ENCODE measurements around the gene GDAP2.

The GDAP2 gene

GRCh38 chr1:117921991-117922390 lies 7.4 kb downstream of the GDAP2 start:
- TF ChIP-seq SP1 (IDR thresholded peaks at IDR 0.05) = no peak
- no peak for TF ChIP-seq FOXA1 (IDR thresholded peaks at IDR 0.05)
- no peak for TF ChIP-seq NFRKB (IDR thresholded peaks at IDR 0.05)
- TF ChIP-seq BHLHE40 (IDR thresholded peaks at IDR 0.05; ENCODE audit: borderline replicate concordance) = no peak
- TF ChIP-seq FOXK2 (IDR thresholded peaks at IDR 0.05) = no peak
- TF ChIP-seq LEF1 (IDR thresholded peaks at IDR 0.05; ENCODE audit: borderline replicate concordance) = no peak
- no peak for TF ChIP-seq L3MBTL2 (conservative IDR thresholded peaks at IDR 0.05)
- no peak for TF ChIP-seq FOXM1 (IDR thresholded peaks at IDR 0.05; ENCODE audit: borderline replicate concordance)
- TF ChIP-seq ZNF384 (IDR thresholded peaks at IDR 0.05) = no peak
- no peak for TF ChIP-seq ELF4 (IDR thresholded peaks at IDR 0.05)
- TF ChIP-seq, protein P1, sequence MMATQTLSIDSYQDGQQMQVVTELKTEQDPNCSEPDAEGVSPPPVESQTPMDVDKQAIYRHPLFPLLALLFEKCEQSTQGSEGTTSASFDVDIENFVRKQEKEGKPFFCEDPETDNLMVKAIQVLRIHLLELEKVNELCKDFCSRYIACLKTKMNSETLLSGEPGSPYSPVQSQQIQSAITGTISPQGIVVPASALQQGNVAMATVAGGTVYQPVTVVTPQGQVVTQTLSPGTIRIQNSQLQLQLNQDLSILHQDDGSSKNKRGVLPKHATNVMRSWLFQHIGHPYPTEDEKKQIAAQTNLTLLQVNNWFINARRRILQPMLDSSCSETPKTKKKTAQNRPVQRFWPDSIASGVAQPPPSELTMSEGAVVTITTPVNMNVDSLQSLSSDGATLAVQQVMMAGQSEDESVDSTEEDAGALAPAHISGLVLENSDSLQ (IDR thresholded peaks at IDR 0.05) = no peak
- no peak for TF ChIP-seq CTBP1 (IDR thresholded peaks at IDR 0.05; ENCODE audit: borderline replicate concordance)
- TF ChIP-seq SUZ12 (IDR thresholded peaks at IDR 0.05) = no peak
- TF ChIP-seq TARDBP (IDR thresholded peaks at IDR 0.05) = no peak
- no peak for DNase-seq (ENCODE audit: extremely low spot score)
- ChIA-PET CTCF (no interaction called here), POLR2A (no interaction called here)

- ChIA-PET POLR2A (interaction anchor here (1.2 kb wide), 1 partner anchor 10 kb away, joined by 8 read pairs; the partner anchor contains the start of genes GDAP2 and WDR3), CTCF (no interaction called here)
- TF ChIP-seq CTBP1 (IDR thresholded peaks at IDR 0.05; ENCODE audit: borderline replicate concordance) (no peak), L3MBTL2 (conservative IDR thresholded peaks at IDR 0.05) (no peak), FOXM1 (IDR thresholded peaks at IDR 0.05; ENCODE audit: borderline replicate concordance) (no peak), FOXA1 (IDR thresholded peaks at IDR 0.05) (no peak), LEF1 (IDR thresholded peaks at IDR 0.05; ENCODE audit: borderline replicate concordance) (no peak), HDGF (IDR thresholded peaks at IDR 0.05; ENCODE audit: borderline replicate concordance) (no peak), ELF4 (IDR thresholded peaks at IDR 0.05) (no peak), BHLHE40 (IDR thresholded peaks at IDR 0.05; ENCODE audit: borderline replicate concordance) (no peak), TARDBP (IDR thresholded peaks at IDR 0.05) (no peak), SP1 (IDR thresholded peaks at IDR 0.05) (no peak), NFRKB (IDR thresholded peaks at IDR 0.05) (no peak), ZNF384 (IDR thresholded peaks at IDR 0.05) (no peak), ARNT (IDR thresholded peaks at IDR 0.05) (no peak), FOXK2 (IDR thresholded peaks at IDR 0.05) (no peak), SUZ12 (IDR thresholded peaks at IDR 0.05) (no peak)
- TF ChIP-seq, protein P1 (IDR thresholded peaks at IDR 0.05) = no peak
- no peak for DNase-seq (ENCODE audit: extremely low spot score)
Observed at GRCh38 chr1:117919376-117919775, 10.0 kb downstream of the GDAP2 start.

- ChIA-PET POLR2A (no interaction called here), CTCF (no interaction called here)
- DNase-seq (ENCODE audit: extremely low spot score) = no peak
- TF ChIP-seq CTBP1 (IDR thresholded peaks at IDR 0.05; ENCODE audit: borderline replicate concordance) = no peak
- no peak for TF ChIP-seq BHLHE40 (IDR thresholded peaks at IDR 0.05; ENCODE audit: borderline replicate concordance)
- no peak for TF ChIP-seq ZNF384 (IDR thresholded peaks at IDR 0.05)
- TF ChIP-seq NFRKB (IDR thresholded peaks at IDR 0.05) = no peak
- no peak for TF ChIP-seq FOXM1 (IDR thresholded peaks at IDR 0.05; ENCODE audit: borderline replicate concordance)
- no peak for TF ChIP-seq ELF4 (IDR thresholded peaks at IDR 0.05)
- TF ChIP-seq L3MBTL2 (conservative IDR thresholded peaks at IDR 0.05) = no peak
- no peak for TF ChIP-seq SP1 (IDR thresholded peaks at IDR 0.05)
- no peak for TF ChIP-seq TARDBP (IDR thresholded peaks at IDR 0.05)
- TF ChIP-seq SUZ12 (IDR thresholded peaks at IDR 0.05) = no peak
- no peak for TF ChIP-seq HDGF (IDR thresholded peaks at IDR 0.05; ENCODE audit: borderline replicate concordance)
- TF ChIP-seq, protein P1 (IDR thresholded peaks at IDR 0.05) = no peak
- no peak for TF ChIP-seq FOXK2 (IDR thresholded peaks at IDR 0.05)
- TF ChIP-seq FOXA1 (IDR thresholded peaks at IDR 0.05) = no peak
- no peak for TF ChIP-seq ARNT (IDR thresholded peaks at IDR 0.05)
- TF ChIP-seq LEF1 (IDR thresholded peaks at IDR 0.05; ENCODE audit: borderline replicate concordance) = no peak
Observed at GRCh38 chr1:117911051-117911450, 18.4 kb downstream of the GDAP2 start.

GRCh38 chr1:117905019-117905418 lies 24.4 kb downstream of the GDAP2 start:
- DNase-seq (ENCODE audit: extremely low spot score) = no peak
- TF ChIP-seq SP1 (IDR thresholded peaks at IDR 0.05) (no peak), BHLHE40 (IDR thresholded peaks at IDR 0.05; ENCODE audit: borderline replicate concordance) (no peak), ARNT (IDR thresholded peaks at IDR 0.05) (no peak), SUZ12 (IDR thresholded peaks at IDR 0.05) (no peak), TARDBP (IDR thresholded peaks at IDR 0.05) (no peak), LEF1 (IDR thresholded peaks at IDR 0.05; ENCODE audit: borderline replicate concordance) (no peak), FOXK2 (IDR thresholded peaks at IDR 0.05) (no peak), CTBP1 (IDR thresholded peaks at IDR 0.05; ENCODE audit: borderline replicate concordance) (no peak), NFRKB (IDR thresholded peaks at IDR 0.05) (no peak), ZNF384 (IDR thresholded peaks at IDR 0.05) (no peak), HDGF (IDR thresholded peaks at IDR 0.05; ENCODE audit: borderline replicate concordance) (no peak), FOXM1 (IDR thresholded peaks at IDR 0.05; ENCODE audit: borderline replicate concordance) (no peak), ELF4 (IDR thresholded peaks at IDR 0.05) (no peak), L3MBTL2 (conservative IDR thresholded peaks at IDR 0.05) (no peak), FOXA1 (IDR thresholded peaks at IDR 0.05) (no peak)
- TF ChIP-seq, protein P1 (IDR thresholded peaks at IDR 0.05) = no peak
- CTCF ChIA-PET = interaction anchor here (2.0 kb wide), 1 partner anchor 9 kb away, joined by 8 read pairs; no protein-coding TSS in a partner anchor
- POLR2A ChIA-PET = no interaction called here

DNA sequence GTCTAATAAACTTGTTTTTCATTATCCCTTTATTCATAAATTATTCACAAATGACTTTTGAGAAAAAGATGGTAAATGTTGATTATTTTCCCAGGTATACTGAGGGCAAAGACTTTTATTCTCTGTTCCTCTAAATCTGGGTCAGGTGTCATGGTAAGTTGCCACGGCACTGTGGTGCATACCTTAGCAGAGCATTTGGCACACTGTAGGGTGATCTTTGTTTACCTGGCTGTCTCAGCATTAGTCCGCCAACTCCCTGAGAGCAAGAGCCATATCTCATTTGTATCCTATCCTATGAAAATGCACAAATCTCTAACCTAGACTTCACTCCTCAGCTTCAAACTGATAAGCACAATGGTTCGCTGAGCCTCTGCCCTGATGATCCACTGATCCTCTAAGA lies 24.9 kb downstream of the GDAP2 start:
- TF ChIP-seq LEF1 (IDR thresholded peaks at IDR 0.05; ENCODE audit: borderline replicate concordance) (no peak), ELF4 (IDR thresholded peaks at IDR 0.05) (no peak), NFRKB (IDR thresholded peaks at IDR 0.05) (no peak), CTBP1 (IDR thresholded peaks at IDR 0.05; ENCODE audit: borderline replicate concordance) (no peak), FOXM1 (IDR thresholded peaks at IDR 0.05; ENCODE audit: borderline replicate concordance) (no peak), L3MBTL2 (conservative IDR thresholded peaks at IDR 0.05) (no peak), SP1 (IDR thresholded peaks at IDR 0.05) (no peak), FOXA1 (IDR thresholded peaks at IDR 0.05) (no peak), ZNF384 (IDR thresholded peaks at IDR 0.05) (no peak), TARDBP (IDR thresholded peaks at IDR 0.05) (no peak), ARNT (IDR thresholded peaks at IDR 0.05) (no peak), BHLHE40 (IDR thresholded peaks at IDR 0.05; ENCODE audit: borderline replicate concordance) (no peak)
- TF ChIP-seq, protein P1 (IDR thresholded peaks at IDR 0.05) = no peak
- no peak for DNase-seq (ENCODE audit: extremely low spot score)
- CTCF ChIA-PET = no interaction called here
- POLR2A ChIA-PET = no interaction called here

Measured in HEK293T (cell line).